Parathyroid adenoma (tissue), 2 donors: ENCODE data around the gene TBX2.
A peak's percentile ranks its signal among the peaks of the same experiment; 100 is the strongest.

Source experiments
- H2AFZ ChIP-seq: fragments of 300-600 bp; sonication (generic); one replicate; pipeline ENCODE4 v1.7.0; 2017; ENCODE audit warnings: antibody characterized with exemption, mild to moderate bottlenecking
- H3K27ac ChIP-seq: fragments of 300-600 bp; sonication (generic); one replicate; pipeline ENCODE4 v1.7.0; 2017
- H3K27me3 ChIP-seq: fragments of 300-600 bp; sonication (generic); one replicate; pipeline ENCODE4 v1.7.0; 2017; ENCODE audit warnings: low read length; ENCODE audit not compliant: control insufficient read depth, insufficient read depth
- H3K36me3 ChIP-seq: fragments of 300-600 bp; sonication (generic); one replicate; pipeline ENCODE4 v1.7.0; 2017; ENCODE audit warnings: low read length; ENCODE audit not compliant: control insufficient read depth, insufficient read depth
- H3K4me1 ChIP-seq: fragments of 300-600 bp; sonication (generic); one replicate; pipeline ENCODE4 v1.7.0; 2017; ENCODE audit warnings: control low read depth
- H3K4me2 ChIP-seq: fragments of 300-600 bp; sonication (generic); one replicate; pipeline ENCODE4 v1.7.0; 2017; ENCODE audit warnings: low read length
- H3K4me3 ChIP-seq: fragments of 300-600 bp; sonication (generic); one replicate; pipeline ENCODE4 v1.7.0; 2017; ENCODE audit warnings: low read depth, low read length
- H3K79me2 ChIP-seq: fragments of 300-600 bp; sonication (generic); one replicate; pipeline ENCODE4 v1.7.0; 2017; ENCODE audit warnings: control low read depth
- H3K9ac ChIP-seq: fragments of 300-600 bp; sonication (generic); one replicate; pipeline ENCODE4 v1.7.0; 2017; ENCODE audit warnings: mild to moderate bottlenecking
- H3K9me3 ChIP-seq: fragments of 300-600 bp; sonication (generic); one replicate; pipeline ENCODE4 v1.7.0; 2017; ENCODE audit warnings: low read length; ENCODE audit not compliant: control insufficient read depth
- TF ChIP-seq, protein P1 (sequence below): fragments of 300-600 bp; sonication (generic); IDR thresholded peaks from one replicate; pipeline ENCODE4 v1.7.0; 2017; ENCODE audit warnings: antibody characterized with exemption, mild to moderate bottlenecking
- donor health status: primary hyperparathyroidism.

TBX2 gene

DNA sequence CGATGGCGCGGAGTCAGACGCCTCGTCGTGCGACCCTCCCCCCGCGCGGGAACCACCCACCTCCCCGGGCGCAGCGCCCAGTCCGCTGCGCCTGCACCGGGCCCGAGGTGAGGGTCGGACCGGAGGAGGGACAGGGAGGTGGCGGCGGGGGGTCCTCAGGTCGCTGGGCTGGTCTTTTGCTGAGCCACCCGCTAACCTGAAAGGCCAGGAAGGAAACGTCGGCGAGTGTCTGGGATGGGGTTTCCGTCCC lies 4.9 kb downstream of the TBX2 start:
- Histone ChIP-seq H3K4me2 (peak overlapping the region; percentile 35), H3K9ac (no peak overlapping the region), H3K27me3 (peaks cover 20% of the 10 kb centered on the region), H3K4me1 (peaks cover 3% of the 10 kb centered on the region), H3K4me3 (no peak overlapping the region), H2AFZ (no peak overlapping the region), H3K36me3 (no peaks in the 10 kb centered on the region), H3K9me3 (no peaks in the 10 kb centered on the region), H3K27ac (no peak overlapping the region), H3K79me2 (no peaks in the 10 kb centered on the region)
- TF ChIP-seq, protein P1, sequence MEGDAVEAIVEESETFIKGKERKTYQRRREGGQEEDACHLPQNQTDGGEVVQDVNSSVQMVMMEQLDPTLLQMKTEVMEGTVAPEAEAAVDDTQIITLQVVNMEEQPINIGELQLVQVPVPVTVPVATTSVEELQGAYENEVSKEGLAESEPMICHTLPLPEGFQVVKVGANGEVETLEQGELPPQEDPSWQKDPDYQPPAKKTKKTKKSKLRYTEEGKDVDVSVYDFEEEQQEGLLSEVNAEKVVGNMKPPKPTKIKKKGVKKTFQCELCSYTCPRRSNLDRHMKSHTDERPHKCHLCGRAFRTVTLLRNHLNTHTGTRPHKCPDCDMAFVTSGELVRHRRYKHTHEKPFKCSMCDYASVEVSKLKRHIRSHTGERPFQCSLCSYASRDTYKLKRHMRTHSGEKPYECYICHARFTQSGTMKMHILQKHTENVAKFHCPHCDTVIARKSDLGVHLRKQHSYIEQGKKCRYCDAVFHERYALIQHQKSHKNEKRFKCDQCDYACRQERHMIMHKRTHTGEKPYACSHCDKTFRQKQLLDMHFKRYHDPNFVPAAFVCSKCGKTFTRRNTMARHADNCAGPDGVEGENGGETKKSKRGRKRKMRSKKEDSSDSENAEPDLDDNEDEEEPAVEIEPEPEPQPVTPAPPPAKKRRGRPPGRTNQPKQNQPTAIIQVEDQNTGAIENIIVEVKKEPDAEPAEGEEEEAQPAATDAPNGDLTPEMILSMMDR = no peak

DNA sequence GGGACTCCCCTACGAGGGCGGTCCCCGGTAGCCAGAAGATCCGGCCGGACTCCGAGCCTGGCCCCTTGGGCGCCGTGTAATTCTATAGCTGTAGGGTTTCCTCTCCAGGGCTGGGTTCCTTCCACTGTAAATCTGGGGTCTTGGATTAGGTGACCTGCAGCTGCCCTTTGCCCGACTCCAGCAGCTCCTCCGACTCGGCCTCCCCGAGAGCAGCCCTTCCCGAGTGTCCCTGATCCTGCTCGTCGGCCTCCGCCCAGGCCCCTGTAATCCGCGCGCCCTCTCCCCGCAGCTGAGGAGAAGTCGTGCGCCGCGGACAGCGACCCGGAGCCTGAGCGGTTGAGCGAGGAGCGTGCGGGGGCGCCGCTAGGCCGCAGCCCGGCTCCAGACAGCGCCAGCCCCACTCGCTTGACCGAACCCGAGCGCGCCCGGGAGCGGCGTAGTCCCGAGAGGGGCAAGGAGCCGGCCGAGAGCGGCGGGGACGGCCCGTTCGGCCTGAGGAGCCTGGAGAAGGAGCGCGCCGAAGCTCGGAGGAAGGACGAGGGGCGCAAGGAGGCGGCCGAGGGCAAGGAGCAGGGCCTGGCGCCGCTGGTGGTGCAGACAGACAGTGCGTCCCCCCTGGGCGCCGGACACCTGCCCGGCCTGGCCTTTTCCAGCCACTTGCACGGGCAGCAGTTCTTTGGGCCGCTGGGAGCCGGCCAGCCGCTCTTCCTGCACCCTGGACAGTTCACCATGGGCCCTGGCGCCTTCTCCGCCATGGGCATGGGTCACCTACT lies 5.5 kb downstream of the TBX2 start:
- Histone ChIP-seq H3K27ac (no peak overlapping the region), H2AFZ (peak overlapping the region; percentile 53), H3K4me3 (no peak overlapping the region), H3K4me1 (peaks cover 3% of the 10 kb centered on the region), H3K9ac (no peak overlapping the region), H3K9me3 (no peaks in the 10 kb centered on the region), H3K4me2 (peak overlapping the region; percentile 42), H3K36me3 (no peaks in the 10 kb centered on the region), H3K79me2 (no peaks in the 10 kb centered on the region), H3K27me3 (peaks cover 20% of the 10 kb centered on the region)
- TF ChIP-seq, protein P1 = no peak

DNA sequence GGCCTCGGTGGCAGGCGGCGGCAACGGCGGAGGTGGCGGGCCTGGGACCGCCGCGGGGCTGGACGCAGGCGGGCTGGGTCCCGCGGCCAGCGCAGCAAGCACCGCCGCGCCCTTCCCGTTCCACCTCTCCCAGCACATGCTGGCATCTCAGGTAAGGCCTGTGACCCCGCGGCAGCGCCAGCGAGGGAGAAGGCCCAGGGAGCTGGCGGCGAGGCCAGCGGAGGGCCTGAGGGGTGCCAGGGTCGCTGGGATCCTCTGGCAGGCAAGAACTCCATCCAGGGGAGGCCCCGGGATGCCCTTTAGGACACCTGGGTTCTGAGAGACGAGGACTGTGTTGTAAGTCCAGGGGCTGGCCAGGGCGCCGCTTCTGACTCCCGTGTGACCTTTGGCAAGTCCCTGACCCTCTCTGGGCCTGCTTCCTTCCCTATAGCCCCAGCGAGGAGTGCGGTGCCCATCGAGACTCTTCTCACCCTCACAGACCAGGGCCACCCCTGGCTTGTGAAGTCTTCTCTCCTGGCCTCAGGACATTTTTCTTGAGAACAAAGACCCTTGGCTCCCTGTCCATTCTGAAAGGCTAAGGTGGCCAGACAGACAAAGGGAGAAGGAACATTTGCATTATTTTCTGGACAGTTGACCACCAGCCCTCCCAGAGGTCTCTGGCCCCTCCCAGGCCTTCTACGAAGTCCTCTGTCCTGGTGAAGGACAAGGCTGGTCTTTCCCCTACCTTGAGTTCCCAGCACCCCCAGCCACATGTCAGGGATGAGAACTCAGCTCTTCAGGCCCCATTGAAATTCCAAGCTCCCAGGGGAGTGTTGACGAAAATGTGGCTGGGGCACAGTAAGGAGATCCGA lies 6.3 kb downstream of the TBX2 start:
- Histone ChIP-seq H3K27ac (no peak overlapping the region), H3K9ac (no peak overlapping the region), H2AFZ (no peak overlapping the region), H3K4me3 (no peak overlapping the region), H3K4me1 (peaks cover 3% of the 10 kb centered on the region), H3K36me3 (no peaks in the 10 kb centered on the region), H3K79me2 (no peaks in the 10 kb centered on the region), H3K9me3 (no peaks in the 10 kb centered on the region), H3K27me3 (peaks cover 20% of the 10 kb centered on the region), H3K4me2 (no peak overlapping the region)
- TF ChIP-seq, protein P1 = no peak

DNA sequence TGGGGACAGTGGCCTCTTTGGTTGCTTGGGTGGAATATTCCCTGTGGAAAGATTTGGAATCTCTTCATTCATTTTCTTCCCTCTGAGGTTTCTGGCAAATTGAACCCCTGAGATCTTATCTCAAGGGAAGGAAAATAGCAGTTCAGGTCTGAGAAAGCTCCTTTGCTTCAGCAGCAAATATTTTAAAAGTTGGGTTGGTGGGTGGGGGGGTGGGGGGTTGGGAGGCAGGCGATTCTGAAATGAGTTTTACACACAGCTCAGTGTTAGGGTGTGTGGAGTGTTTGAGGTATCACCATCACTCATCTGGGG lies 6.8 kb downstream of the TBX2 start:
- Histone ChIP-seq H3K4me2 (no peak overlapping the region), H3K79me2 (no peaks in the 10 kb centered on the region), H2AFZ (no peak overlapping the region), H3K4me3 (no peak overlapping the region), H3K9ac (no peak overlapping the region), H3K36me3 (no peaks in the 10 kb centered on the region), H3K9me3 (no peaks in the 10 kb centered on the region), H3K4me1 (peaks cover 3% of the 10 kb centered on the region), H3K27ac (no peak overlapping the region), H3K27me3 (peaks cover 14% of the 10 kb centered on the region)
- TF ChIP-seq, protein P1 = no peak
